ENCODE data around the gene MMD.

Gene MMD

GRCh38 chr17:55414983-55415382 is 6.7 kb downstream of the MMD start:
- H3K79me2 ChIP-seq (ENCODE audit: insufficient read depth, low read length): peaks cover 28% of the 10 kb centered on the region
- TF ChIP-seq CTCF (conservative IDR thresholded peaks at IDR 0.05; ENCODE audit: low read length): no peak
- peaks cover 28% of the 10 kb centered on the region; the same call in 1 of the 2 replicates for H3K36me3 ChIP-seq (ENCODE audit: insufficient read depth, low read length)

DNA sequence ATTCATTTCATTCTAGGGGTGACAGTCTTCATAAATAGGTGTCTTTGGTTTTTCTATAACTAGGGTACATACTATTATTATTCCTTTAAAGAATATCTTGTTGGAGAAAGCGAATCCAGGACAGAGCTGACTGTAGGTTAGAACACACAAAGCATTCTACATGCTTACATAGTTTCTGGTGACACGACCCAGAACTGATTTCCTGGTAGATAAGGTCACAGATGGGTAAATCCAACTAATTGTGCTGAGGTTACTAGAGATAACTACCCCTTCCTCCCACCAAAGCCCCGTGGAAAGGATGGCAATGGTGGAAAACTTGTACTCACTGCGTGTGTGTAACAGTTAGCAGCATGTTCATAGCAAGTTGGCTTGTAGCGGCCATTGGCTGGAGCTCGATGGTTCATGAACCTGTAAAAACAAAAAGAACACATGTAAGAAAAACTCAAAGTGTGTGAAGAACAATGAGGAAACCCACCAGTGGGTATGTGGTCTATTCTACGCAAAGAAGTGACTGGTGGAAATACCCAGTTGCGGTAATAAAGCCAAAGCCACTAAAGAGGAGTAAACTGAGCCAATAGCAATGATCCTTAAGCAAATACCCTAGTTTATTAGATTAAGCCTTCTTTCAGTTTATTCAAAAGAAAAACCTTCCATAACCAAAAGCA is 7.7 kb downstream of the MMD start:
- Histone ChIP-seq H3K79me2 (ENCODE audit: insufficient read depth, low read length) (peaks cover 18% of the 10 kb centered on the region; the same call in 1 of the 2 replicates), H2AFZ (ENCODE audit: low read length) (no peak overlapping the region), H3K4me2 (ENCODE audit: low read depth, low read length, poor library complexity, severe bottlenecking) (no peak overlapping the region), H3F3A (ENCODE audit: low read depth) (no peaks in the 10 kb centered on the region), H3K4me3 (ENCODE audit: low read length, poor library complexity, severe bottlenecking) (no peak overlapping the region), H3K9me2 (replicated peaks; ENCODE audit: low read depth, low read length) (no peaks in the 10 kb centered on the region), H4K20me1 (ENCODE audit: insufficient read depth, low read length, poor library complexity, severe bottlenecking) (peaks cover 5% of the 10 kb centered on the region), H3K9me3 (ENCODE audit: insufficient read depth, low read depth, low read length) (no peaks in the 10 kb centered on the region), H3K36me3 (ENCODE audit: insufficient read depth, low read length) (peaks cover 38% of the 10 kb centered on the region; the same call in 1 of the 2 replicates), H3K27me3 (ENCODE audit: insufficient read depth, low read length, poor library complexity, severe bottlenecking) (no peaks in the 10 kb centered on the region), H3K4me1 (ENCODE audit: insufficient read depth, low read length, poor library complexity, severe bottlenecking) (peaks cover 16% of the 10 kb centered on the region), H3K9ac (ENCODE audit: low read depth, low read length, poor library complexity, severe bottlenecking) (no peak overlapping the region)
- TF ChIP-seq EZH2phosphoT487 (IDR thresholded peaks at IDR 0.05; ENCODE audit: borderline replicate concordance) (no peak), CTCF (conservative IDR thresholded peaks at IDR 0.05; ENCODE audit: low read length) (no peak)

More at GRCh38 chr17:55414983-55415382, 6.7 kb downstream of the MMD start:
- Histone ChIP-seq H3K4me2 (ENCODE audit: low read depth, low read length, poor library complexity, severe bottlenecking) (no peak overlapping the region), H3K4me1 (ENCODE audit: insufficient read depth, low read length, poor library complexity, severe bottlenecking) (peaks cover 22% of the 10 kb centered on the region), H4K20me1 (ENCODE audit: insufficient read depth, low read length, poor library complexity, severe bottlenecking) (peaks cover 10% of the 10 kb centered on the region), H2AFZ (ENCODE audit: low read length) (no peak overlapping the region), H3K9me2 (replicated peaks; ENCODE audit: low read depth, low read length) (no peaks in the 10 kb centered on the region), H3K4me3 (ENCODE audit: low read length, poor library complexity, severe bottlenecking) (no peak overlapping the region), H3K9ac (ENCODE audit: low read depth, low read length, poor library complexity, severe bottlenecking) (no peak overlapping the region), H3K9me3 (ENCODE audit: insufficient read depth, low read depth, low read length) (no peaks in the 10 kb centered on the region), H3F3A (ENCODE audit: low read depth) (no peaks in the 10 kb centered on the region), H3K27me3 (ENCODE audit: insufficient read depth, low read length, poor library complexity, severe bottlenecking) (no peaks in the 10 kb centered on the region)

DNA sequence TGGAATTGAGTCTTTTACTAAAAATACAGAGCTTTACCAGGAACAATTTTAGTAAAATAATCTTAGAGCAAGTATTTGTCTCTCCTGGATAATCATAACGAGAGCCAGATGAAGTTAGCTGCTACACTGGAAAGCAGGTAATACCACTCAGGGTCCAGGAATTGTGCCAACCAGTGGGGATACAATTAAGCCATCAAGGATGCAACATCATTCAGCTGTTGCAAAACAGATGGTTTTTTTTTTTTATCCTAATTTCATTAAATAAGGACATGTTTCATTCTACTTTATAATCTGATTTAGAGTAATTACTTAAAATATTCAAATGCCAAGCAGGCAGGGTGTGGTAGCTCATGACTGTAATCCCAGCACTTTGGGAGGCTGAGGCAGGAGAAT is 10.2 kb downstream of the MMD start:
- Histone ChIP-seq H3K4me3 (ENCODE audit: low read length, poor library complexity, severe bottlenecking) (no peak overlapping the region), H3K9ac (ENCODE audit: low read depth, low read length, poor library complexity, severe bottlenecking) (no peak overlapping the region), H3F3A (ENCODE audit: low read depth) (no peaks in the 10 kb centered on the region), H3K79me2 (ENCODE audit: insufficient read depth, low read length) (peaks cover 10% of the 10 kb centered on the region; the same call in 1 of the 2 replicates), H3K9me2 (replicated peaks; ENCODE audit: low read depth, low read length) (no peaks in the 10 kb centered on the region), H3K4me2 (ENCODE audit: low read depth, low read length, poor library complexity, severe bottlenecking) (no peak overlapping the region), H3K9me3 (ENCODE audit: insufficient read depth, low read depth, low read length) (no peaks in the 10 kb centered on the region), H2AFZ (ENCODE audit: low read length) (no peak overlapping the region), H3K36me3 (ENCODE audit: insufficient read depth, low read length) (peaks cover 53% of the 10 kb centered on the region; the same call in 1 of the 2 replicates), H4K20me1 (ENCODE audit: insufficient read depth, low read length, poor library complexity, severe bottlenecking) (no peaks in the 10 kb centered on the region), H3K4me1 (ENCODE audit: insufficient read depth, low read length, poor library complexity, severe bottlenecking) (peaks cover 15% of the 10 kb centered on the region), H3K27me3 (ENCODE audit: insufficient read depth, low read length, poor library complexity, severe bottlenecking) (no peaks in the 10 kb centered on the region)
- TF ChIP-seq EZH2phosphoT487 (IDR thresholded peaks at IDR 0.05; ENCODE audit: borderline replicate concordance) (no peak), CTCF (conservative IDR thresholded peaks at IDR 0.05; ENCODE audit: low read length) (no peak)

All from Loucy (cell line).